ENCODE measurements around the gene WDR5B.

GRCh38 chr3:122435950-122436349 is 20.1 kb upstream of the WDR5B start:
- no peak for TF ChIP-seq POLR2A (IDR thresholded peaks at IDR 0.05; ENCODE audit: low read depth, low read length)
- TF ChIP-seq TAF1 (IDR thresholded peaks at IDR 0.05; ENCODE audit: borderline replicate concordance, low read depth, low read length), result no peak
- no peak for TF ChIP-seq POLR2AphosphoS5 (IDR thresholded peaks at IDR 0.05; ENCODE audit: low read depth, low read length)
